ENCODE results near the gene TENM4. TPM values are rescaled to one million over a fixed set of nuclear protein-coding genes. Genes with fewer than 3 reads are reported as not detected.

TENM4 gene
- total RNA-seq, 1 experiment from 2014 or later, result 0.39 TPM

GRCh38 chr11:79147731-79148130 is 293.1 kb downstream of the TENM4 start:
- Histone ChIP-seq H3K9me3 (ENCODE audit: control insufficient read depth, insufficient read depth, low read depth, low read length) (no peaks in the 10 kb centered on the region), H3K27me3 (ENCODE audit: control insufficient read depth, insufficient read depth, low read length) (0 out of 2 replicates have a peak, but pooled peaks cover 4% of the 10 kb centered on the region), H3K27ac (ENCODE audit: low read length) (no peak overlapping the region), H3K36me3 (ENCODE audit: control insufficient read depth, insufficient read depth, low read length) (no peaks in the 10 kb centered on the region), H3K4me3 (ENCODE audit: low read depth in 2 of 2, low read length in 2 of 2) (no peak overlapping the region), H3K4me1 (ENCODE audit: control insufficient read depth, insufficient read depth, low read length) (no peaks in the 10 kb centered on the region)
- no TSS peak for BruUV-seq (replicated peaks)
- in situ Hi-C loops (cut with HindIII; ENCODE audit: low pct_unique_long_range_greater_than_20kb, low sequenced_read_pairs) (no loop called here), intact Hi-C loops (cut with micrococcal nuclease; ENCODE audit: unreplicated experiment) (no loop called here)
- DNase-seq (ENCODE audit: low read depth, low spot score) (no peak), ATAC-seq (no peak)
- ChIA-PET CTCF (no interaction called here), POLR2A (no interaction called here)
- no peak for TF ChIP-seq POLR2AphosphoS5 (IDR thresholded peaks at IDR 0.05; ENCODE audit: low read depth, low read length)
- no peak for TF ChIP-seq REST (IDR thresholded peaks at IDR 0.05; ENCODE audit: insufficient read depth in 1 of 2, low read depth in 2 of 2, low read length in 1 of 2)
- TF ChIP-seq TCF7L2 (IDR thresholded peaks at IDR 0.05; ENCODE audit: low read depth, low read length), result no peak
- no peak for TF ChIP-seq CTCF (IDR thresholded peaks at IDR 0.05)
- no peak for TF ChIP-seq SIN3A (IDR thresholded peaks at IDR 0.05; ENCODE audit: borderline replicate concordance, insufficient read depth, low read depth, low read length)

GRCh38 chr11:79147011-79147410 is 293.8 kb downstream of the TENM4 start:
- ATAC-seq (no peak), DNase-seq (ENCODE audit: low read depth, low spot score) (no peak)
- in situ Hi-C loops (cut with HindIII; ENCODE audit: low pct_unique_long_range_greater_than_20kb, low sequenced_read_pairs), result no loop called here
- H3K27me3 ChIP-seq (ENCODE audit: control insufficient read depth, insufficient read depth, low read length), result 0 out of 2 replicates have a peak, but pooled peaks cover 3% of the 10 kb centered on the region
- intact Hi-C loops (cut with micrococcal nuclease; ENCODE audit: unreplicated experiment), result no loop called here
- H3K27ac ChIP-seq (ENCODE audit: low read length), result no peak overlapping the region
- TF ChIP-seq TCF7L2 (IDR thresholded peaks at IDR 0.05; ENCODE audit: low read depth, low read length), result no peak
- no peak for TF ChIP-seq POLR2AphosphoS5 (IDR thresholded peaks at IDR 0.05; ENCODE audit: low read depth, low read length)
- no peak for TF ChIP-seq SIN3A (IDR thresholded peaks at IDR 0.05; ENCODE audit: borderline replicate concordance, insufficient read depth, low read depth, low read length)
- no peak for TF ChIP-seq CTCF (IDR thresholded peaks at IDR 0.05)
- TF ChIP-seq REST (IDR thresholded peaks at IDR 0.05; ENCODE audit: insufficient read depth in 1 of 2, low read depth in 2 of 2, low read length in 1 of 2), result no peak
- no peaks in the 10 kb centered on the region for H3K36me3 ChIP-seq (ENCODE audit: control insufficient read depth, insufficient read depth, low read length)
- H3K9me3 ChIP-seq (ENCODE audit: control insufficient read depth, insufficient read depth, low read depth, low read length), result no peaks in the 10 kb centered on the region
- H3K4me3 ChIP-seq (ENCODE audit: low read depth in 2 of 2, low read length in 2 of 2), result no peak overlapping the region
- ChIA-PET POLR2A (no interaction called here), CTCF (no interaction called here)
- no TSS peak for BruUV-seq (replicated peaks)
- no peaks in the 10 kb centered on the region for H3K4me1 ChIP-seq (ENCODE audit: control insufficient read depth, insufficient read depth, low read length)
